ENCODE results near the gene SLC2A8. TPM values are rescaled to one million over a fixed set of nuclear protein-coding genes. Genes with fewer than 3 reads are reported as not detected.

SLC2A8 gene
- total and polyA plus RNA-seq, 9 donors = 6.2 to 21.2 (median 17.8) TPM

GRCh38 chr9:127411122-127411521 lies 14.2 kb downstream of the SLC2A8 start:
- intact Hi-C loops (cut with DNase I) = no loop called here
- Histone ChIP-seq H3K9me3 (no peaks in the 10 kb centered on the region), H3K4me1 (ENCODE audit: insufficient read depth) (no peaks in the 10 kb centered on the region), H3K4me3 (no peak overlapping the region), H3K36me3 (no peaks in the 10 kb centered on the region), H3K27ac (no peak overlapping the region), H3K27me3 (no peaks in the 10 kb centered on the region)
- 86 to 94% (median 89%) methylated on average over 4 of the region's 4 CpGs for WGBS, 3 donors
- TF ChIP-seq POLR2A (IDR thresholded peaks at IDR 0.05) (no peak), EP300 (IDR thresholded peaks at IDR 0.05) (no peak), CTCF (IDR thresholded peaks at IDR 0.05) (no peak)
- DNase-seq = no peak

GRCh38 chr9:127415141-127415540 lies 18.2 kb downstream of the SLC2A8 start:
- Histone ChIP-seq H3K9me3 (no peaks in the 10 kb centered on the region), H3K27me3 (no peaks in the 10 kb centered on the region), H3K27ac (no peak overlapping the region), H3K4me1 (ENCODE audit: insufficient read depth) (peaks cover 4% of the 10 kb centered on the region), H3K36me3 (no peaks in the 10 kb centered on the region), H3K4me3 (no peak overlapping the region)
- TF ChIP-seq CTCF (IDR thresholded peaks at IDR 0.05) = no peak
- no peak for TF ChIP-seq EP300 (IDR thresholded peaks at IDR 0.05)
- no peak for TF ChIP-seq POLR2A (IDR thresholded peaks at IDR 0.05)
- no peak for DNase-seq
- intact Hi-C loops (cut with DNase I) = no loop called here
- WGBS, 3 donors = 84 to 92% (median 87%) methylated on average over 4 of the region's 4 CpGs

- Histone ChIP-seq H3K4me1 (ENCODE audit: insufficient read depth) (peaks cover 4% of the 10 kb centered on the region), H3K9me3 (no peaks in the 10 kb centered on the region), H3K36me3 (no peaks in the 10 kb centered on the region), H3K4me3 (no peak overlapping the region), H3K27ac (no peak overlapping the region), H3K27me3 (no peaks in the 10 kb centered on the region)
- TF ChIP-seq CTCF (IDR thresholded peaks at IDR 0.05) (no peak), EP300 (IDR thresholded peaks at IDR 0.05) (no peak), POLR2A (IDR thresholded peaks at IDR 0.05) (no peak)
- intact Hi-C loops (cut with DNase I) = no loop called here
- DNase-seq = no peak
- 80 to 91% (median 85%) methylated on average over 1 of the region's 1 CpG for WGBS, 3 donors
These were observed 18.7 kb downstream of the SLC2A8 start for GRCh38 chr9:127415657-127416056.

- no peak overlapping the region for H3K27ac ChIP-seq
These were observed 20.4 kb downstream of the SLC2A8 start for GRCh38 chr9:127417131-127418036.

More at GRCh38 chr9:127417131-127418036, 20.4 kb downstream of the SLC2A8 start:
- H3K9me3 ChIP-seq = no peaks in the 10 kb centered on the region
- no peak for DNase-seq
- WGBS, 3 donors = 66 to 76% (median 74%) methylated on average over 15 of the region's 15 CpGs
- H3K4me3 ChIP-seq = no peak overlapping the region
- H3K4me1 ChIP-seq (ENCODE audit: insufficient read depth) = peaks cover 4% of the 10 kb centered on the region
- H3K36me3 ChIP-seq = no peaks in the 10 kb centered on the region
- H3K27me3 ChIP-seq = no peaks in the 10 kb centered on the region
- TF ChIP-seq EP300 (IDR thresholded peaks at IDR 0.05) = no peak
- no peak for TF ChIP-seq CTCF (IDR thresholded peaks at IDR 0.05)
- no peak for TF ChIP-seq POLR2A (IDR thresholded peaks at IDR 0.05)
- intact Hi-C loops (cut with DNase I) = no loop called here

Data from ovary (tissue), 9 donors.